ENCODE measurements around the gene FAM222A.

The FAM222A gene

DNA sequence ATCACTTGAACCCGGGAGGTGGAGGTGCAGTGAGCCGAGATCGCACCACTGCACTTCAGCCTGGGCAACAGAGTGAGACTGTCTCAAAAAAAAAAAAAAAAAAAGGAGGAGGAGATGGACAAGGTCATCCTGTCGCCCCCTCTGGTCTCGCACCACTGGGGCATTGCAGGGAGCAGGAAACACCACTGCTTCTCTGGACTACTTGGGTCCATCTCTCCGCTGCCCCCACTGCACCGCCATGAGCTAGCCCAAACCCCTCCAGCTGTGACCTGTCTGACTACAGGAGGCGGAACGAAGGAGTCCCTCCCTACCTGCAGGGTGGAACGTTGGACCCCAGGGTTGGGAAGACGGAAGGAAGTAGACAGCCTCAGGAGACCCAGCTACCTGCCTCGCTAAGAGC, 18.2 kb upstream of the FAM222A start:
- DNase-seq (ENCODE audit: low spot score), result no peak
- TF ChIP-seq, protein P1, sequence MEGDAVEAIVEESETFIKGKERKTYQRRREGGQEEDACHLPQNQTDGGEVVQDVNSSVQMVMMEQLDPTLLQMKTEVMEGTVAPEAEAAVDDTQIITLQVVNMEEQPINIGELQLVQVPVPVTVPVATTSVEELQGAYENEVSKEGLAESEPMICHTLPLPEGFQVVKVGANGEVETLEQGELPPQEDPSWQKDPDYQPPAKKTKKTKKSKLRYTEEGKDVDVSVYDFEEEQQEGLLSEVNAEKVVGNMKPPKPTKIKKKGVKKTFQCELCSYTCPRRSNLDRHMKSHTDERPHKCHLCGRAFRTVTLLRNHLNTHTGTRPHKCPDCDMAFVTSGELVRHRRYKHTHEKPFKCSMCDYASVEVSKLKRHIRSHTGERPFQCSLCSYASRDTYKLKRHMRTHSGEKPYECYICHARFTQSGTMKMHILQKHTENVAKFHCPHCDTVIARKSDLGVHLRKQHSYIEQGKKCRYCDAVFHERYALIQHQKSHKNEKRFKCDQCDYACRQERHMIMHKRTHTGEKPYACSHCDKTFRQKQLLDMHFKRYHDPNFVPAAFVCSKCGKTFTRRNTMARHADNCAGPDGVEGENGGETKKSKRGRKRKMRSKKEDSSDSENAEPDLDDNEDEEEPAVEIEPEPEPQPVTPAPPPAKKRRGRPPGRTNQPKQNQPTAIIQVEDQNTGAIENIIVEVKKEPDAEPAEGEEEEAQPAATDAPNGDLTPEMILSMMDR (IDR thresholded peaks at IDR 0.05; ENCODE audit: extremely low read depth, missing control alignments), result no peak

DNA sequence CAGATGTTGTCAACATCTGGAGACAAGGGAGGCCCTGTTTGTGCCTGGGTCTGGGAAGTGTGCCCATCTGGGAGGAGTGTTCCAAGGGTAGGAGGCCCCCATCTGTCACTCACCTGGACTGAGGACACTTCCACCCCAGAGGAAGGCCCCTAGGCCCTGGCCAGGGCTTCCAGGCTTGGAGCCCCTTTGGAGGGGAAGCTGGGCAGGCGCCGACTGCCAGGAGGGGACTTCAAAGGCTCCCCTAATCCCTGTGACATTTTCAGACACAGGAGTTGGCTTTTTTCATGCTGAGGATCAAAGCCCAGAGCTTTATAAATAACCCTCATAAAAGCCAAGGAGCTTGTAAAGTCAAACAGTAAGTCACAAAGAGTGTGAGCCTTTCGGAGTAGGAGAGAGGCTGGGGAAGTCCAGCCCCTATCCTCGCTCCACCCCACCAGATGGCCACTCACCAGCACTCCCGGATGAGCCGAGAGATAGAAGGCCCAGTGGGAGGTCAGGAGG, 17.6 kb upstream of the FAM222A start:
- DNase-seq (ENCODE audit: low spot score), result no peak
- TF ChIP-seq, protein P1 (IDR thresholded peaks at IDR 0.05; ENCODE audit: extremely low read depth, missing control alignments), result no peak

DNA sequence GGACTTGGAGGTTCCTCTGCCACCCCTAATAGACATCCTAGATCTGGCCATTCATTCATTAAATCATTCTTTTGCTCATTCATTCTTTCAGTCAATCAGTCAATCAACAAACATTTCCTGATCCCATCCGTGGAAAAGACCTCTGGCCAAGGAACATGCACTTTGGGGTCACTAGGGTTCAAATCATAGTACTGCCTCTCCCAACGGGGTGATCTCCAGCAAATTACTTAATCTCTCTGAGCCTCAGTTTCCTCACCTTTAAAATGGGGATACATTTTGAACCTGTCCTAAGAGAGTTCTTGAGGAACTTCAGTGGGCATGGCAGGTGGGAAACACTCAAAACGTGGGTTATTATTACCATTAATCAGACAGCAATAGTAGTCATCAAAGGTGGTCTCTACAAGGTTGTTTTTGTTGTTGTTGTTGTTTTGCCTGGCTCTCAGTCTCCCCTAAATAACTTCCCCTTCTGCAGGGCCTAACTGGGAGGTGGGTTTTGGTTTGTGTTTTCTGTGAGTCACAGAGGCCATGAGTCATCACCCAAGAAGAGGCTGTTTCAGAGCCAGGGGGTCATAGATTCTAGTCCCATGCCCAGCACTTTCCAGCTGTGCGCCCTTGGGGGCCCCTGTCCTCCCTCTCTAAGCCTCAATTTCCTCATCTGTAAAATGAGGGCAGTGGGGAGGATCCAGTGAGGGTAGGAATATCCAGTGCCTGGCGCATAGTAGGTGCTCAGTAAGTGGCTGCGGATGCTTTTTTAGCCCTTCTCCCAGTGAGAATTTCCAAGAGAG, 16.9 kb upstream of the FAM222A start:
- DNase-seq (ENCODE audit: low spot score), result no peak
- TF ChIP-seq, protein P1 (IDR thresholded peaks at IDR 0.05; ENCODE audit: extremely low read depth, missing control alignments), result no peak

DNA sequence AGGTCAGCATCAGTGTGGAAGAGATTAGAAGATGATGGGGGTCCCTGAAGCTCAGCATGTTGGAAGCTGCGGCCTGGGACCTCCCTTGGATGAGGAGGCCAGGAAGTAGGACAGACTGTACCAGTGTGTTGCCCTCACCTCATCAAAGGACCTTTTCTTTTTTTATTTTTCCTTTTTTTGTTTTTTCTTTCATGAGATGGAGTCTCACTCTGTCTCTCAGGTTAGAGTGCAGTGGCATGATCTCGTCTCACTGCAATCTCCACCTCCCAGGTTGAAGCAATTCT, 16.4 kb upstream of the FAM222A start:
- TF ChIP-seq, protein P1 (IDR thresholded peaks at IDR 0.05; ENCODE audit: extremely low read depth, missing control alignments), result no peak
- no peak for DNase-seq (ENCODE audit: low spot score)

DNA sequence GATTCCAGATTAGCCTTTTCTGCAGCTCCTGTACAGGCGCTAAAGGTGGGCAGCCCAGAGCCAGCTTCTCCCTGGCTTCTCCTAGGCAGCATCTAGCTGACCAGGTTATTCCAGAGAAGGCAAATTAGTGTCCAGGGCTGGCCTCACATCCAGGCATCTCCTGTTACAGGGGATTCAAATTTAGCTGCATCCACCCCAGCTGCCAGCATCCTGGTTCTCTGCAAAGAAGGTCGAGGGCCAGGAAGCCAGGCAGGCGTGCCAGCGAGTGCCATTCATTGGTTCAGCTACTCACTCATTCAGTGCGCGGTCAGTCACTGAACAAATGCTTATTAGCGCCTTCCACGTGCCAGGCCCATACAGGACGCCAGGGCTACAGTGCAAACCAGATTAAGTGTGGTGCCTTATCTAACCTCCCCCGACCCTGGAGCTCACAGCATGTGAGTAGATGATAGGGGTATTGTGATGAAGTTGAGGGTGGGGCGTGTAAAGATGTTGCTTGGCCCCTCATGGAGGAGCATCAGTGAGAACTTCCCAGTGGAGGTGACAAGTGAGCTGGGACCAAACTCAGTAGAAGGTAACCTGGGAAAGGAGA, 15.7 kb upstream of the FAM222A start:
- TF ChIP-seq, protein P1 (IDR thresholded peaks at IDR 0.05; ENCODE audit: extremely low read depth, missing control alignments), result no peak
- DNase-seq (ENCODE audit: low spot score), result no peak

DNA sequence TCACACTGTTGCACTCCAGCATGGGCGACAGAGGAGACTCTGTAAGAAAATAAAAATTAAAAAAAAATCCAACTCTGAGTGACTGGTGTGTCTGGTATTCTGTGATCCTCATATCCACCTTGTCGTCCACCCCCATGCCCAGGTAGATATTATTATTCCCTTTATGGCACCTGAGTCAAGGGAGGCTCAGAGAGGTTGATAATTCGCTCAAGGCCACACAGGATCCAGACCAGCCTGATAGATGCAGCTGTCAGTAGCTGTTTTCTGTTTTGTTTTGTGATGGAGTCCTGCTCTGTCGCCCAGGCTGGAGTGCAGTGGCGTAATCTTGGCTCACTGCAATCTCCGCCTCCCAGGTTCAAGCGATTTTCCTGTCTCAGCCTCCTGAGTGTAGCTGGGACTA, 14.8 kb upstream of the FAM222A start:
- TF ChIP-seq, protein P1 (IDR thresholded peaks at IDR 0.05; ENCODE audit: extremely low read depth, missing control alignments), result no peak
- no peak for DNase-seq (ENCODE audit: low spot score)

DNA sequence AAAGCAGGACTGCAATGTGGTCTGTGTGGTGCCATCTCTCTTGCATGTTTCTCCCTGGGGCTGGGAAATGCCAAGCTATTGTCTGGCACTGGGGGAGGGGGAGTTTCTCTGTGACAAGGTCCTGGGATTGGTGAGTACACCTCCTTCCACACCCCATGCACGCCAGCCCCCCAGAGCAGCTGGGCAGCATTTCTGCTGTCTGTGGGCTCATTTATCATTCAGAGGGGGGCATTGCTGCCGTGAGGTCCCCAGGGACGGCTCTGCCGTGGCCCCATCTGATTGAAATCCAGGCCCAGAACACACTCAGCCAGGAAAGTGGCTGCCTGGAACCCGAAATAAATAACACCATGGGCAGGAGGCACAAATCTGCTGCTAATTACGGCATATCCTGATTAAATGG, 12.6 kb upstream of the FAM222A start:
- TF ChIP-seq, protein P1 (IDR thresholded peaks at IDR 0.05; ENCODE audit: extremely low read depth, missing control alignments), result no peak
- no peak for DNase-seq (ENCODE audit: low spot score)

All from GM20000 (cell line).